PFSK-1 (cell line): ENCODE measurements around the gene SLC15A4.

ENCODE experiments used
- FOXP2 ChIP-seq: optimal IDR thresholded peaks from 2 replicates; pipeline ENCODE3; 2011; ENCODE audit warnings: borderline replicate concordance, control low read depth, inconsistent platforms; ENCODE audit not compliant: insufficient read depth; ENCODE audit errors: extremely low read length, extremely low read depth
- POLR2AphosphoS5 ChIP-seq: IDR thresholded peaks from 2 replicates; pipeline ENCODE4 v1.6.1; 2012; ENCODE audit warnings: low read depth, mild to moderate bottlenecking, control low read depth, low read length, moderate library complexity
- SIN3A ChIP-seq: IDR thresholded peaks from 2 replicates; pipeline ENCODE4 v1.6.1; 2012; ENCODE audit warnings: mild to moderate bottlenecking, low read length, moderate library complexity, borderline replicate concordance; ENCODE audit not compliant: insufficient read depth
- TAF1 ChIP-seq: IDR thresholded peaks from 2 replicates; pipeline ENCODE4 v1.6.1; 2012; ENCODE audit warnings: low read length, control low read depth, borderline replicate concordance; ENCODE audit not compliant: insufficient read depth
- TF ChIP-seq, protein P1 (sequence below), 2 experiments: IDR thresholded peaks; 2 replicates each; pipeline versions ENCODE4 v1.6.1 to v1.8.0; 2011 to 2012; ENCODE audit warnings: low read depth in 2 of 2, low read length in 2 of 2, control low read depth in 1 of 2, inconsistent platforms in 1 of 2, mild to moderate bottlenecking in 1 of 2, moderate library complexity in 1 of 2; ENCODE audit not compliant: insufficient read depth in 1 of 2

The SLC15A4 gene

DNA sequence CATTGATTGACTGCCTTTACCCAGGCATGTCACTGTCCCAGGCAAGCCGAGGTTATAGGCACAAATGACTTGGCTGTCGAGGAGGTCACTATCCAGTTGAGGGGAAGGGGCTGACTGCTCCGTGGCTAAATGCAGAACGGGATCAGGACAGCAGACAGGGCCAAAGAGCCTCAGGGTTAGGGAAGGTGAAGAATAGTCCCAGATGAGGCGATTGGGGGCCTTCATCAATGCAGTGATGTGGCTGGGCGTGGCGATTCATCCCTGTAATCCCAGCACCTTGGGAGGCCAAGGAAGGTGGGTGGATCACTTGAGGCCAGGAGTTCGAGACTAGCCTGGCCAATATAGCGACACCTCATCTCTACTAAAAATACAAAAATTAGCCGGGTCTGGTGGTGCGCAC lies 18.8 kb upstream of the SLC15A4 start:
- no peak for TF ChIP-seq FOXP2
- TF ChIP-seq TAF1 = no peak
- no peak for TF ChIP-seq POLR2AphosphoS5
- TF ChIP-seq, protein P1, sequence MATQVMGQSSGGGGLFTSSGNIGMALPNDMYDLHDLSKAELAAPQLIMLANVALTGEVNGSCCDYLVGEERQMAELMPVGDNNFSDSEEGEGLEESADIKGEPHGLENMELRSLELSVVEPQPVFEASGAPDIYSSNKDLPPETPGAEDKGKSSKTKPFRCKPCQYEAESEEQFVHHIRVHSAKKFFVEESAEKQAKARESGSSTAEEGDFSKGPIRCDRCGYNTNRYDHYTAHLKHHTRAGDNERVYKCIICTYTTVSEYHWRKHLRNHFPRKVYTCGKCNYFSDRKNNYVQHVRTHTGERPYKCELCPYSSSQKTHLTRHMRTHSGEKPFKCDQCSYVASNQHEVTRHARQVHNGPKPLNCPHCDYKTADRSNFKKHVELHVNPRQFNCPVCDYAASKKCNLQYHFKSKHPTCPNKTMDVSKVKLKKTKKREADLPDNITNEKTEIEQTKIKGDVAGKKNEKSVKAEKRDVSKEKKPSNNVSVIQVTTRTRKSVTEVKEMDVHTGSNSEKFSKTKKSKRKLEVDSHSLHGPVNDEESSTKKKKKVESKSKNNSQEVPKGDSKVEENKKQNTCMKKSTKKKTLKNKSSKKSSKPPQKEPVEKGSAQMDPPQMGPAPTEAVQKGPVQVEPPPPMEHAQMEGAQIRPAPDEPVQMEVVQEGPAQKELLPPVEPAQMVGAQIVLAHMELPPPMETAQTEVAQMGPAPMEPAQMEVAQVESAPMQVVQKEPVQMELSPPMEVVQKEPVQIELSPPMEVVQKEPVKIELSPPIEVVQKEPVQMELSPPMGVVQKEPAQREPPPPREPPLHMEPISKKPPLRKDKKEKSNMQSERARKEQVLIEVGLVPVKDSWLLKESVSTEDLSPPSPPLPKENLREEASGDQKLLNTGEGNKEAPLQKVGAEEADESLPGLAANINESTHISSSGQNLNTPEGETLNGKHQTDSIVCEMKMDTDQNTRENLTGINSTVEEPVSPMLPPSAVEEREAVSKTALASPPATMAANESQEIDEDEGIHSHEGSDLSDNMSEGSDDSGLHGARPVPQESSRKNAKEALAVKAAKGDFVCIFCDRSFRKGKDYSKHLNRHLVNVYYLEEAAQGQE (IDR thresholded peaks at IDR 0.05; ENCODE audit: insufficient read depth in 1 of 2, low read depth in 2 of 2, low read length in 2 of 2) = no peak
- TF ChIP-seq SIN3A = no peak

DNA sequence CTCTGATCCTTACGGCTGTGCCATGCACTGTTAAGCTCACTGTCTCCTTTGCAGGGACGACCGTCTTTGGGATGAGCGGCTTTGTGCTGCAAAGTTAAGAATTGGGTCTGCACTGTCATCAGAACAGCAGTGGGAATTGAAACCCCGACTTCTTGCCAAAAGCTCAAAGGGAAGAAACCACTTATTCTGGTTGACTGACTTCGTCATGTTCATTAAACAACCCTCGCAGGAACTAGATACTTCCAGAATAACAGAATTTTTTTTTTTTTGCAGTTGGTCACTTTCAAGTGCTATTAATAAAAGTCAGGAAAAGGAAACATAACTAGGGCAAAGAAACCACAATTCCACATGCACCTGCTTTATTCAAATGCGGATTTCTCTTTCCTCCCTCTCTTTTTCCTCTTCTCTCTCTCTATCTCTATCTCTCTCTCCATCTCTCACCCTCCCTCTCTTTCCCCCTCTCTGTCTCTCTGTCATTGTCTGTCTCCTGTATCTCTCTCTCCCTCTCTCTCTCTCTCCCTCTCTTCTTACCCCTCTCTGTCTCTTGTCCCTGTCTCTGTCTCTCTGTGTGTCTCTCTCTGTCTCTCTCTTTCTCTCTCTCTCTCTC lies 17.2 kb upstream of the SLC15A4 start:
- TF ChIP-seq POLR2AphosphoS5 = no peak
- no peak for TF ChIP-seq SIN3A
- TF ChIP-seq, protein P1 (IDR thresholded peaks at IDR 0.05; ENCODE audit: insufficient read depth in 1 of 2, low read depth in 2 of 2, low read length in 2 of 2) = no peak
- TF ChIP-seq TAF1 = no peak
- TF ChIP-seq FOXP2 = no peak

GRCh38 chr12:128833418-128833817 lies 9.7 kb upstream of the SLC15A4 start:
- TF ChIP-seq TAF1 (no peak), SIN3A (no peak), FOXP2 (no peak), POLR2AphosphoS5 (no peak)
- TF ChIP-seq, protein P1 (IDR thresholded peaks at IDR 0.05; ENCODE audit: insufficient read depth in 1 of 2, low read depth in 2 of 2, low read length in 2 of 2) = no peak

DNA sequence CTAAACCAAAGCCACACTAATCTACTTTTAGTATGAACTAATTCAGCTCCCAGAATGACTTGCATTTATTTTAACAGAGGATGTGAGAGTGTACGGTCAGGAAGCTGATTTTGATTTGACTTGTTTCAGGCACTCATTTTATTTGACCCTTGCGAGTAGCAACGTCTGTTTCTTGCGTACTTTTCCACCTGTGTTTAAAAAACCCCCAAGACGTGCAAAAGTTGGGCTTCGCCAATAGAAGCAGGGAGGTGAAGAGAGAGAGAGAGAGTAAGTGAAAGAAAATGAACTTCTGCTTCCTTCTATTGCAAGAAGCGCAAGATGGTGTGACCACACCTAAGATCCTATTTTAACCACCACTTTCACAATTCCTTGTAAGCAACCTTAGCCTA lies 6.7 kb upstream of the SLC15A4 start:
- TF ChIP-seq SIN3A (no peak), TAF1 (no peak)

DNA sequence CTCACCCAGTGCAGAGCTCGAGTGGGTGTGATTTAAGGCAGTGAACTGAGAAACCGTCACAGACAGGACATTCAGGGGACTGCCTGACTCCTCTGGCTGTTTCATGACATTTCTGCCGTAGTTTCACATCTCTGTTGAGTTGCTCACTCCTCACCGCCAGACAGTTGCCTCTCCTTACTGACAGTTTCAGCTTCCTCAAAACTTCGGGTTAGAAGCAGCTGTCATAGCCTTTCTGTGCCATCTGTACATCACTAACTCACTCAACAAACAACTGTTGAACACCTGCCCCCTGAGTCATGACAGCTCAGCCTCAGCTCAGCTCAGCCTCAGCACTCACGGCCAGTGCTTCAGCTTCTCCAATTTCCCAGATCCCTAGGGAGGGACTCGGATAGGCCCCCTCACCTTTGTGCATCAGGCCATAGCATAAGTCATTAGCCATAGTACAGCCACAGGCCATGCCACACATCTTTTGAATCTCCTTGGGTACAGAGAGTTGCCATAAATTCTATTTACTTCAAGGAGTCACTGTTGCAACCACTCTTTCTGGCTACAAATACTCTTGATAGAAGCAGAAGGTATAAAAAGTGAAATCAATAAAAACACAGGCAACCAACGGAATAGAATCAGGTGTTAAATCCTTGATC lies 6.2 kb upstream of the SLC15A4 start:
- TF ChIP-seq, protein P1 (IDR thresholded peaks at IDR 0.05; ENCODE audit: insufficient read depth in 1 of 2, low read depth in 2 of 2, low read length in 2 of 2) = no peak
- TF ChIP-seq FOXP2 = no peak
- no peak for TF ChIP-seq POLR2AphosphoS5
- TF ChIP-seq SIN3A = no peak
- TF ChIP-seq TAF1 = no peak
